RWPE2 (cell line): ENCODE data around the gene NOL4L.

Experiments
- ATAC-seq: fragments of 200-7000 bp; cut with Tn5 transposase; 3 replicates; pipeline ENCODE4 v1.9.1; 2021; ENCODE audit warnings: low read depth
- DNase-seq: peaks from one replicate; pipeline ENCODE4 v3.0.0-alpha.2; 2020; ENCODE audit warnings: low spot score
- H3K27ac ChIP-seq: fragments of 450-650 bp; 2 replicates; pipeline ENCODE4 v1.5.1; 2017; ENCODE audit warnings: mild to moderate bottlenecking; ENCODE audit not compliant: poor library complexity, severe bottlenecking
- H3K27me3 ChIP-seq: fragments of 250-450 bp; sonication (Bioruptor Pico); 2 replicates; pipeline ENCODE4 v1.5.1; 2021; ENCODE audit warnings: mild to moderate bottlenecking, moderate library complexity; ENCODE audit not compliant: insufficient read depth, poor library complexity, severe bottlenecking
- H3K36me3 ChIP-seq: fragments of 250-450 bp; sonication (Bioruptor Pico); 2 replicates; pipeline ENCODE4 v1.5.1; 2020; ENCODE audit warnings: low read depth, mild to moderate bottlenecking, moderate library complexity
- H3K4me1 ChIP-seq: fragments of 250-450 bp; sonication (Bioruptor Pico); 2 replicates; pipeline ENCODE4 v1.5.1; 2021; ENCODE audit warnings: mild to moderate bottlenecking, moderate library complexity; ENCODE audit not compliant: insufficient read depth, poor library complexity, severe bottlenecking
- H3K4me3 ChIP-seq: fragments of 250-450 bp; sonication (Bioruptor Pico); 2 replicates; pipeline ENCODE4 v1.5.1; 2021; ENCODE audit warnings: mild to moderate bottlenecking, moderate library complexity; ENCODE audit not compliant: severe bottlenecking
- H3K9me3 ChIP-seq: fragments of 250-450 bp; sonication (Bioruptor Pico); 2 replicates; pipeline ENCODE4 v1.5.1; 2021; ENCODE audit warnings: mild to moderate bottlenecking, moderate library complexity; ENCODE audit not compliant: severe bottlenecking
- TF ChIP-seq, protein P1 (sequence below): fragments of 450-650 bp; IDR thresholded peaks from one replicate; pipeline ENCODE4 v1.5.1; 2017; ENCODE audit warnings: mild to moderate bottlenecking, moderate library complexity; ENCODE audit not compliant: poor library complexity, severe bottlenecking

Gene NOL4L

GRCh38 chr20:32454164-32455145, 130.7 kb downstream of the NOL4L start:
- H3K36me3 ChIP-seq: no peaks in the 10 kb centered on the region
- ATAC-seq (no peak), DNase-seq (no peak)
- no peaks in the 10 kb centered on the region for H3K4me1 ChIP-seq
- TF ChIP-seq, protein P1, sequence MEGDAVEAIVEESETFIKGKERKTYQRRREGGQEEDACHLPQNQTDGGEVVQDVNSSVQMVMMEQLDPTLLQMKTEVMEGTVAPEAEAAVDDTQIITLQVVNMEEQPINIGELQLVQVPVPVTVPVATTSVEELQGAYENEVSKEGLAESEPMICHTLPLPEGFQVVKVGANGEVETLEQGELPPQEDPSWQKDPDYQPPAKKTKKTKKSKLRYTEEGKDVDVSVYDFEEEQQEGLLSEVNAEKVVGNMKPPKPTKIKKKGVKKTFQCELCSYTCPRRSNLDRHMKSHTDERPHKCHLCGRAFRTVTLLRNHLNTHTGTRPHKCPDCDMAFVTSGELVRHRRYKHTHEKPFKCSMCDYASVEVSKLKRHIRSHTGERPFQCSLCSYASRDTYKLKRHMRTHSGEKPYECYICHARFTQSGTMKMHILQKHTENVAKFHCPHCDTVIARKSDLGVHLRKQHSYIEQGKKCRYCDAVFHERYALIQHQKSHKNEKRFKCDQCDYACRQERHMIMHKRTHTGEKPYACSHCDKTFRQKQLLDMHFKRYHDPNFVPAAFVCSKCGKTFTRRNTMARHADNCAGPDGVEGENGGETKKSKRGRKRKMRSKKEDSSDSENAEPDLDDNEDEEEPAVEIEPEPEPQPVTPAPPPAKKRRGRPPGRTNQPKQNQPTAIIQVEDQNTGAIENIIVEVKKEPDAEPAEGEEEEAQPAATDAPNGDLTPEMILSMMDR: no peak
- no peaks in the 10 kb centered on the region for H3K27me3 ChIP-seq
- no peak overlapping the region for H3K27ac ChIP-seq
- no peak overlapping the region for H3K4me3 ChIP-seq
- H3K9me3 ChIP-seq: no peaks in the 10 kb centered on the region

DNA sequence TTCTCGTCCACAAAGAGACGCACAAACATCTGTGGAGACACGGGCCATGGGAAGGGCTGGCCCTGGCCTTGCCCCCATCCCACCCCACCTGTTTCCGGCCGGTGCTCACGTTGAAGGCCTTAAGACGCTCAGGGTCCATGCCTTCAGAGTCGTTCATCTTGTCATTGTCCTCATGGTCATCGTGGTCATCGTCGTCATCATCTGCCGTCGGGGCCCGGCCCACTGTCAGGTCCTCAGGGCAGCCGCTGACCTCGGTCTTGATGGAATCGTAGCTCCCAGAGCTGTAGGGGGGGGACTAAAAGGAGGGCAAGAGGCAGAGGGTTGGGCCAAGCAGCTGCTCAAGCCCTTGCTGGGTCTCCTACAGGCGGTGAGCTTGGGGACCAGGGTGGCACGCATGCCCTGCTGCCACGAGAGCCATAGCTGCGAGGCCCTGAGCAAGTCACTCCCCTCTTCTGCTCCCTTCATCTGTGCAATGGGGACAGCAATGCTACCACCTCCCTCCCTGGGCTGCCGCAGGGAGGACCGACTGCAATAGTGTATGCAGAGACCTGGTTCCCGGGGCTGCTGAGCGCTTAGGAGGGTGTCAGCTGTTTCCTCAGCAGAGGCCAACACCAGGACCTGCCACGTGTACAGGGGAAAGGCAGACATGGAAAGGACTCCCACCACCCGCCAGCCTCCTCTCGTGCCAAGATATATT, 131.5 kb downstream of the NOL4L start:
- H3K27ac ChIP-seq: no peak overlapping the region
- TF ChIP-seq, protein P1: no peak
- no peaks in the 10 kb centered on the region for H3K36me3 ChIP-seq
- ATAC-seq: no peak
- H3K4me1 ChIP-seq: no peaks in the 10 kb centered on the region
- H3K4me3 ChIP-seq: no peak overlapping the region
- DNase-seq: peak; percentile 80
- H3K9me3 ChIP-seq: no peaks in the 10 kb centered on the region
- H3K27me3 ChIP-seq: no peaks in the 10 kb centered on the region

- TF ChIP-seq, protein P1: no peak
- Histone ChIP-seq H3K4me1 (no peaks in the 10 kb centered on the region), H3K27ac (no peak overlapping the region)
Observed at GRCh38 chr20:32452776-32453466, 132.2 kb downstream of the NOL4L start.

DNA sequence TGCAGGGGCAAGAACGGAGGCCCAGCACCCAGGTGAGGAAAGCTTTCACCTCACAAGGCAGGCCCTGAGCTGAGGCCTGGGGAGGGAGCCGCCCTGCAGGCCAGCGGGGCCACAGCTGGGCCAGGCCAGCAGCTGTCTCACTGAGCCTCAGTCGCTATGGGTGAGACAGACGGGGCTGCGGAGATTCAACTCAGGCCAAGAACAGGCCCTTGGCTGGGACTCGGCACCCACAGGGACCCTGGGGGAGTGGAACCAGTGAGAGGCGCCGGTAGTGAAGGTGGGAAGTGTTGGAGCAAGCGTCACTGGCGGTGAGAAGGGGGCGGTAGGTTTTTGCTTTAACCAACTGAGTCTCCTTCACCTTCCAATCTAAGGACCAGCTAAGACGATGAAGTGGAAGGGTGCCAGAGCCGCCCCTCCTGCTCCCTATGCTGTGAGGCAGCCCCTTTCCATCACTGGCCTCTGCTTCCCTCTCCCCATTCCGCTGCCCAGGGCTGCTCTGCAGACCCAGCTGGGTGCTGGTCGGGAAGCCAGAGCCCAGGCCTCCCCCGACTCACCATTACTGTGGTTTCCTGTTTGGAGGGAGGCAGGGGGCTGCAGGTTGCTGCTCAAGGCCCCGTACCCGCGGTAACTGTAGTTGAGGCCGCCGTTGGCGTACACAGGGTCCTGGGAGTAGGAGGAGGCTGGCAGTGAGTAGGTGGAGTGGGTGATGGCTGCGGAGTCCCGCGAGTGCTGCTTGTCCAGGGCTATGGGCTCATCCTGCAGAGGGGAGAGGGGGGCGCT, 133.3 kb downstream of the NOL4L start:
- H3K27ac ChIP-seq: no peak overlapping the region
- DNase-seq: peak; percentile 86
- no peaks in the 10 kb centered on the region for H3K4me1 ChIP-seq
- TF ChIP-seq, protein P1: peak; percentile 22
- H3K36me3 ChIP-seq: no peaks in the 10 kb centered on the region
- ATAC-seq: no peak
- no peak overlapping the region for H3K4me3 ChIP-seq
- no peaks in the 10 kb centered on the region for H3K27me3 ChIP-seq
- H3K9me3 ChIP-seq: no peaks in the 10 kb centered on the region

More at GRCh38 chr20:32452776-32453466, 132.2 kb downstream of the NOL4L start:
- Histone ChIP-seq H3K4me3 (no peak overlapping the region), H3K36me3 (no peaks in the 10 kb centered on the region), H3K9me3 (no peaks in the 10 kb centered on the region), H3K27me3 (no peaks in the 10 kb centered on the region)
- ATAC-seq (no peak), DNase-seq (peak; percentile 80)
